Skeletal muscle satellite cell (primary cell): ENCODE results near the gene TPRG1L.

Experiments
- H3K27me3 ChIP-seq: 2 replicates; pipeline ENCODE4 v1.7.0; 2013; ENCODE audit warnings: low read length; ENCODE audit not compliant: control insufficient read depth, insufficient read depth
- H3K36me3 ChIP-seq: 2 replicates; pipeline ENCODE4 v1.7.0; 2013; ENCODE audit warnings: mild to moderate bottlenecking, control low read depth, low read length; ENCODE audit not compliant: insufficient read depth
- H3K4me1 ChIP-seq: 2 replicates; pipeline ENCODE4 v1.7.0; 2013; ENCODE audit warnings: low read length; ENCODE audit not compliant: control insufficient read depth, insufficient read depth
- H3K4me2 ChIP-seq: 2 replicates; pipeline ENCODE4 v1.7.0; 2013; ENCODE audit warnings: mild to moderate bottlenecking, low read length
- H3K4me3 ChIP-seq: 2 replicates; pipeline ENCODE4 v1.7.0; 2013; ENCODE audit warnings: low read length
- H3K9ac ChIP-seq: 2 replicates; pipeline ENCODE4 v1.7.0; 2013; ENCODE audit warnings: mild to moderate bottlenecking, low read depth, low read length, moderate library complexity
- H3K9me3 ChIP-seq: replicated peaks from 2 replicates; pipeline ENCODE4 v1.7.0; 2013; ENCODE audit warnings: mild to moderate bottlenecking, control low read depth, low read length

TPRG1L gene

DNA sequence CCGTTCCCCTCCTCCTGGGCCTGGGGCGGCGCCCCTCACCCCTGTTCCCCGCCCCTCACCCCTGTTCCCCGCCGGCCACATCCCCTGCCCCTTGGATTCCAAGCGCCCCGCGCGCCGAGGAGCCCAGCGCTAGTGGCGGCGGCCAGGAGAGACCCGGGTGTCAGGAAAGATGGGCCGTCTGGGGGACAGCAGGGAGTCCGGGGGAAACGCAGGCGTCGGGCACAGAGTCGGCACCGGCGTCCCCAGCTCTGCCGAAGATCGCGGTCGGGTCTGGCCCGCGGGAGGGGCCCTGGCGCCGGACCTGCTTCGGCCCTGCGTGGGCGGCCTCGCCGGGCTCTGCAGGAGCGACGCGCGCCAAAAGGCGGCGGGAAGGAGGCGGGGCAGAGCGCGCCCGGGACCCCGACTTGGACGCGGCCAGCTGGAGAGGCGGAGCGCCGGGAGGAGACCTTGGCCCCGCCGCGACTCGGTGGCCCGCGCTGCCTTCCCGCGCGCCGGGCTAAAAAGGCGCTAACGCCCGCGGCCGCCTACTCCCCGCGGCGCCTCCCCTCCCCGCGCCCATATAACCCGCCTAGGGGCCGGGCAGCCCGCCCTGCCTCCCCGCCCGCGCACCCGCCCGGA is 27.2 kb downstream of the TPRG1L start, which contains the start of gene TP73:
Gene TP73, plus strand, starts transcription at position 587 of the 618 bp plus-strand sequence. CDS start 29,850 bp downstream, outside the sequence.
- Histone ChIP-seq H3K9ac (no peak within 1 kb of the TSS), H3K9me3 (no peaks in the 10 kb centered on the region), H3K36me3 (no peaks in the 10 kb centered on the region), H3K27me3 (peaks cover 59% of the 10 kb centered on the region), H3K4me1 (peaks cover 6% of the 10 kb centered on the region), H3K4me2 (peak within 1 kb of the TSS; percentile 58), H3K4me3 (peak within 1 kb of the TSS; percentile 58)

DNA sequence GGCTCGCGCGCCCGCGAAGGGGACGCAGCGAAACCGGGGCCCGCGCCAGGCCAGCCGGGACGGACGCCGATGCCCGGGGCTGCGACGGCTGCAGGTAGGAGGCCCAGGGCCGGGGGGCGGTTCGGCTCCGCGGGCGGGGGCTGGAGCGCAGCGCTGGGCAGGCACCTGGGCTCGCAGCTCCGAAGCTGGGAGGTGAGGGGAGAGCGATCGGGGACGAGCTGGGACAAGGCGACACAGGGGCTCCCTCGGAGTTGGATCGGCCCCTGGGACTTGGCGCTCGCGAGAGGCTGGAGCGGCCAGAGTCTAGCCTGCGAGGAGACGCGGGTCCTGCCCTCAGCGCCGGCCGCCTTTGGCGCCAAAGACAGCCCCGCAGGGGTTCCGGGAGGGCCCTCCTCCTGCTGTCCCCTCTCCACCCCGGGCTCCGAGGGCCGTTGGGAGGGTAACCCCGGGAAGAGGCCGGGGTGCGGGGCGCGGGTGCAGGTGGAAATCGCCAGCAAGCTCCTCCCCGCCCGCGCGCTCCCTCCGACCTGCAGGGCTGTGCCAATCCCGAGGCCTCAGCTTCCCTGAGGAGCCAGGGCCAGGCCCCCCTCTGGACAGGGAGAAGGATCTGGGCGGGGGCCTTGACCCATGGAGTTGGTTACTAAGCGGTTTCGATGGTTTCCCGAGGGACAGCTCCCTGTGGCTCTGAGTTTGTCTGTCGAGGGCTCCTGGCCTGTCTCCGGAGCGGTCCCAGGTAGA is 27.9 kb downstream of the TPRG1L start:
- Histone ChIP-seq H3K27me3 (peaks cover 64% of the 10 kb centered on the region), H3K9ac (no peak overlapping the region), H3K4me1 (peaks cover 6% of the 10 kb centered on the region), H3K9me3 (no peaks in the 10 kb centered on the region), H3K36me3 (no peaks in the 10 kb centered on the region), H3K4me2 (peak overlapping the region; percentile 58), H3K4me3 (peak overlapping the region; percentile 34)

DNA sequence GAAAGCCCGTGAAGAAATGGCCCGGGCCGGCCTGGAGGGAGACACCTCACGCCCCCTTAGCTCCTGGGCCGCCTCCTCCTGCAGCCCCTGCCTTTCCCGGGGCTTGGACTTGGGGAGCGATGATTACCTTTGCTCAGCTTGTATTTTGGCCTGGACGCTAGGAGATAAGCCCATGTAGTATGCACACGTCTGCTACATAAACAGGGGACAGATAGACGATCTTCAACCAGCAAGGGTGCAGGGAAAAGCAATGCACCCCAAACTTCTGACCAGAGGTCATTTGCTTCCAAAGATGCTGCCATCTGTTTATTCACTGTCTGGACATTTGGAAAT is 28.4 kb downstream of the TPRG1L start:
- Histone ChIP-seq H3K36me3 (no peaks in the 10 kb centered on the region), H3K4me3 (no peak overlapping the region), H3K4me1 (peaks cover 6% of the 10 kb centered on the region), H3K9ac (no peak overlapping the region), H3K9me3 (no peaks in the 10 kb centered on the region), H3K4me2 (no peak overlapping the region), H3K27me3 (peaks cover 67% of the 10 kb centered on the region)

DNA sequence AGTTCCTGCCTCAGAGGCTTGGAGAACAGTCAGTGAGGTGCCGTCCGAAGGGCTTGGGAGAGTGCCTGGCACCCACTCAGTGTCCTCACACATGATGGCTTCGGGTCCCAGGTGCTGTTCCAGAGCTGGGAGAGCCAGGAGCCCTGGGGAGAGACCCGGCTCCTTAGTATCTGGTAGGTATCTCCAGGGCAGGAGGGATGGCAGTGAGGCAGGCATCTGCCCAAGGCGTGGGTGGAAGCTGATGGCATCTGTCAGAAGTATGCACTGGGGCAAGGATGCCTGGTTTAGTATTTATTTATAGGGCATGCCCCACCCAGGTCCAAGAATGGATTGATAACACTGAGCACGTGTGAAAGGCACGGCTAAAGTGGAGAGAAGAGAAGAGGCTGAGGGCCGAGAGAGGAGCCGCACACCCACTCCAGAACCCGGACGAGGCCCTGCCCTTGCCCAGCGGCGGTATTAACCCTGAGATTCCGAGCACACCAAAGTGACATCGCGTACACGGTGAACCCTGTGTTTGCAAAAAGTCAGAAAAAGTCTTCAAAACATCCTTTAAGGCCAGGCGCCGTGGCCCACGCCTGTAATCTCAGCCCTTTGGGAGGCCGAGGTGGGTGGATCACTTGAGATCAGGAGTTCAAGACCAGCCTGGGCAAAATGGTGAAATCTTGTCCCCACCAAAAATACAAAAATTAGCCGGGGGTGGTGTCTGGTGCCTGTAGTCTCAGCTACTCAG is 29.9 kb downstream of the TPRG1L start:
- Histone ChIP-seq H3K36me3 (no peaks in the 10 kb centered on the region), H3K4me3 (no peak overlapping the region), H3K9ac (no peak overlapping the region), H3K27me3 (peaks cover 67% of the 10 kb centered on the region), H3K4me2 (no peak overlapping the region), H3K9me3 (no peaks in the 10 kb centered on the region), H3K4me1 (no peaks in the 10 kb centered on the region)

DNA sequence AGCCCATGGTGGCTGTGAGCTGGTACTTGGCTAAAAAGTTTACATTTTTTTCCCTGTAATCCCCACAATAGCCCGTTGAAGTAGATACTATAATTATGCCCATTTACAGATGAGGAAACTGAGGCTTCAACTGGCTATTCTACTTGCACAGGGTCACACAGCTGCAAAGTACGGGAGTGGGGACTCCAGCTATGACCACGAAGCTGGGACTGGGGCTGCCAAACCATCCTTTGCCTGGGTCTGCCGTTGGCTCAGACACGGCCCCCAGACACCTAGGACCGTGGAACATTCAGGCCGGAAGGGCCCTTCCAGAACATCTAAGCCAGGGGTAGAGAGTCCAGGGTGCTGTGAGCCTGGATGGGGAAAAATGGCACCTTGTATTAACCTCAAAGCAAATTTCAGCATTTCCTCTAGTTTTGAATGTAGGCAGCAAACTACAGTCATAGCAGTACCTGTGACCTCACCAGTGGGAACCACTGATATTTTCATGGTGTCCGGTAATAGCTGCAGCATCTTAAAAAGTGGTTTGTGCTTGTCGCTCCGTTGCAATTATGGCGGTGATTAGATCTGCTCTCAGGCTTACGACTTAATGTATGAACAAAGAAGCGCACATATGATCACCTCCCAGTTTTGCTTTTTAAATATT is 31.8 kb downstream of the TPRG1L start:
- Histone ChIP-seq H3K27me3 (peaks cover 64% of the 10 kb centered on the region), H3K36me3 (no peaks in the 10 kb centered on the region), H3K9ac (no peak overlapping the region), H3K4me3 (no peak overlapping the region), H3K4me1 (no peaks in the 10 kb centered on the region), H3K9me3 (no peaks in the 10 kb centered on the region), H3K4me2 (no peak overlapping the region)

DNA sequence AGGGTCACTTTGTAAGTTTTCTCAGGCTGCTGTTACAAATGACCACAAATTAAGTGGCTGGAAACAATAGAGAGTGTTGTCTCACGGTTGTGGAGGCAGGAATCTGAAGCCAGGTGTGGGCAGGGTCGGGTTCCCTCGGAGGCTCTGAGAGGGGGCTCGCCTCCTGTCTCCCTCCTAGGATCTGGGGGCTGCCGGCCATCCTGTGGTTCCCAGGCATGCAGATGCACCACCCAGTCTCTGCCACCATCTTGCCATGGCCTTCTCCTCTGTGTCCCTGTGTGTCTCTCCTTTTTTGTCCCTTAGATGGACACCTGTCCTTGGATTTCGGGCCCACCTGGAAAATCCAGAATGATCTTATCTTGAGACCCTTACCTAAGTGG is 32.3 kb downstream of the TPRG1L start:
- Histone ChIP-seq H3K9me3 (no peaks in the 10 kb centered on the region), H3K27me3 (peaks cover 59% of the 10 kb centered on the region), H3K4me1 (no peaks in the 10 kb centered on the region), H3K36me3 (no peaks in the 10 kb centered on the region), H3K4me3 (no peak overlapping the region), H3K4me2 (no peak overlapping the region), H3K9ac (no peak overlapping the region)

DNA sequence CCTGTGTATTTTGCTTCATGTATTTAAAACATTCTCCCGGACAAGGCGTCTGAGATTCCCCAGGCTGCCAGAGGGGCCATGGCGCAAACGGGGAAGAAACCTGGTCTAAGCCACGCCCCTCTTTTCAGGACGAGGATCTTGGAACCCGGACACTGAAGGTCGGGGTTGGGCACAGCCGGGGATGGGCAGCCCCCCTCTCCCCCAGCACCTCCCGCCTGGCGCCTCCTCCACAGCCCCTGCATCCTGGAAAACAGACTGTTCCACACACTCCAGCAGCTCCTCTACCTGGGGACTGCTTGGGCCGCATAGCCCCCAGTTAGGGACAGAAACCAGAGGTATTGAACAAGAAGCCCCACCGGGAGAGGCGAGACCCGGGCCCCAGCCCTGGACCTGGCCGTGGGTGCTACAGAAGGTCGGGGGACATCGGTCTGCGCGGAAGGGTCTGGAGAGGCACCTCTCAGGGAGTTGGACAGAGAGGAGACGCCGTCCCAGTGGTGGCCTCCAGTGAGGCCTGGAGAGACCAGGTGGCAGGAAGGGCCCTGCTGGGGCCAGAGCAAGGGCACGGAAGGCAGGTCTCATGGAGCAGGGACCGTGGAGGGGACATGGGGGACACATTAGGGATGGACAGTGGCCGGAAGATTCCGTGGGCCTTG is 32.9 kb downstream of the TPRG1L start:
- H3K27me3 ChIP-seq = peaks cover 54% of the 10 kb centered on the region
- H3K9me3 ChIP-seq = no peaks in the 10 kb centered on the region
- H3K9ac ChIP-seq = no peak overlapping the region
- H3K4me2 ChIP-seq = no peak overlapping the region
- no peaks in the 10 kb centered on the region for H3K36me3 ChIP-seq
- H3K4me1 ChIP-seq = no peaks in the 10 kb centered on the region
- no peak overlapping the region for H3K4me3 ChIP-seq

DNA sequence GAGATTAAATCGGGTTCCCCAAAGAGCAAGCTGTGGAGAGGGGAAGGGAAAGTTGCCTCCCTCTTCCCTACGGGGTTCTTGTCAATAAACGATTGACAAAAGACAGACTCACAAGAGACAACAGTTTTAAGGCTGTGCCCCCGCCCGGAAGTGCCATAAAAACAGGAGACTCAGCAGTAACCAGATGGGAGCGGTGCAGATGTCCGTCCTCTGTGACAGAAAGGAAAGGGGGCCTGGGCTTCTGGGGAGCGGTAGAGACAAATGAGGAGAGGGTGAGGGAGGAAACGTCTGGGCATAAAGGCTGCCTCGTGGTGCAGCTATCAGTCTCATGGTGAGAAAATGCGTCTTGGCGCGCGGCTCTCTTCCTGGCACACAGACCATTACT is 33.4 kb downstream of the TPRG1L start:
- Histone ChIP-seq H3K27me3 (peaks cover 49% of the 10 kb centered on the region), H3K4me2 (no peak overlapping the region), H3K4me1 (no peaks in the 10 kb centered on the region), H3K4me3 (no peak overlapping the region), H3K9ac (no peak overlapping the region), H3K9me3 (no peaks in the 10 kb centered on the region), H3K36me3 (no peaks in the 10 kb centered on the region)

DNA sequence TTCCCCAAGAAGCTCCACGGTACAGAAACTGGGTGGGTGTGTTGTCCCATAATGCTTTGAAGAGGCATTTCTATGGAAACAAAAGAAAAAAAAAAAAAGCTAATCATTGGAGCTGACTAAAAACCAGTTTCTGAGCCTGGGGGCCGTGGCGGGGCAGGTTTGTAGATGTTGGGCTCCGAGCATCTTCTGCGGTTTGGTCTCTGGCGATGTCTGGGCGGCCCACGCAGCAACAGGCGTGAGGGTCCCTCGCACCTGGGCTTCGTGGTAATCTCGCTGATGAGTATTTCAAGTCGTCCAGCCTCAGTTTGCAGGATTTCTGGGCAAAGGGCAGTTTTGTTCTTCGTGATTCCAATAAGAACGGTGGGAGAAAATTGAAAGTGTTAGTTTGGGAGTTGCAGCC is 34.3 kb downstream of the TPRG1L start:
- no peak overlapping the region for H3K4me3 ChIP-seq
- no peaks in the 10 kb centered on the region for H3K4me1 ChIP-seq
- no peaks in the 10 kb centered on the region for H3K36me3 ChIP-seq
- no peak overlapping the region for H3K4me2 ChIP-seq
- H3K9me3 ChIP-seq = no peaks in the 10 kb centered on the region
- H3K27me3 ChIP-seq = peaks cover 41% of the 10 kb centered on the region
- no peak overlapping the region for H3K9ac ChIP-seq

DNA sequence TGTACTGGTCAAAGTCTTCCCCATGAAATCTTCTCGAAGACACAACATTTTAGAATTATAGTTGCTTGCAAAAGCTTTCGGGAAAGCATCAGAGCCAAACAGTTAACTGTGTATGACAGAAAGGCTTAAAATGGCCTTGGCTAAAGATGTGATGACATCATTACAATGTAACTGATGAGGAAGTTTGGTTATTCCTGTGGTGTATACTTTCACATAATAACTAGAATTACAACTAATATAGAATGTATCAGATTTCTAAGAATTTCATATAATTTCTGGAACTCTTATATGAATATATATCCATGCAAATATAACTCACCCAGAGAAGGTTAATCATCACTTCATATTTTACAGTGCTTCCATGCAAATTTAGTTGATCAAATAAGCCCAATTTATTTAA is 35.9 kb downstream of the TPRG1L start:
- no peak overlapping the region for H3K4me2 ChIP-seq
- H3K27me3 ChIP-seq = peaks cover 29% of the 10 kb centered on the region
- no peaks in the 10 kb centered on the region for H3K9me3 ChIP-seq
- no peak overlapping the region for H3K4me3 ChIP-seq
- no peak overlapping the region for H3K9ac ChIP-seq
- no peaks in the 10 kb centered on the region for H3K36me3 ChIP-seq
- H3K4me1 ChIP-seq = no peaks in the 10 kb centered on the region

DNA sequence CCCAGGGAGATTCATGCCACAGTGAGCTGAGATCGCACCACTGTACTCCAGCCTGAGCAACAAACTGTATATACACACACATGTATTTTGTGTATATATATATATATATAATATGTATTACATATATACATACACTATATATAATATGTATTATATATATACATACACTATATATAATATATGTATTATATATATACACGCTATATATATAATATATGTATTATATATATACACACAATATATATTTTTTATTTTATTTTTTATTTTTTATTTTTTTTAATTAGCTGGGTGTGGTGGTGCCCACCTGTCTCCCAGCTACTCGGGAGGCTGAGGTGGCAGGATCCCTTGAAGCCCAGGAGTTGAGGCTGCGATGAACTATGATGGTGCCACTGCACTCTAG is 36.8 kb downstream of the TPRG1L start:
- H3K9ac ChIP-seq = no peak overlapping the region
- peaks cover 6% of the 10 kb centered on the region for H3K4me1 ChIP-seq
- H3K4me2 ChIP-seq = no peak overlapping the region
- H3K4me3 ChIP-seq = no peak overlapping the region
- no peaks in the 10 kb centered on the region for H3K36me3 ChIP-seq
- no peaks in the 10 kb centered on the region for H3K9me3 ChIP-seq
- H3K27me3 ChIP-seq = peaks cover 23% of the 10 kb centered on the region
